ENCODE measurements around the gene KPNB1.

DNA sequence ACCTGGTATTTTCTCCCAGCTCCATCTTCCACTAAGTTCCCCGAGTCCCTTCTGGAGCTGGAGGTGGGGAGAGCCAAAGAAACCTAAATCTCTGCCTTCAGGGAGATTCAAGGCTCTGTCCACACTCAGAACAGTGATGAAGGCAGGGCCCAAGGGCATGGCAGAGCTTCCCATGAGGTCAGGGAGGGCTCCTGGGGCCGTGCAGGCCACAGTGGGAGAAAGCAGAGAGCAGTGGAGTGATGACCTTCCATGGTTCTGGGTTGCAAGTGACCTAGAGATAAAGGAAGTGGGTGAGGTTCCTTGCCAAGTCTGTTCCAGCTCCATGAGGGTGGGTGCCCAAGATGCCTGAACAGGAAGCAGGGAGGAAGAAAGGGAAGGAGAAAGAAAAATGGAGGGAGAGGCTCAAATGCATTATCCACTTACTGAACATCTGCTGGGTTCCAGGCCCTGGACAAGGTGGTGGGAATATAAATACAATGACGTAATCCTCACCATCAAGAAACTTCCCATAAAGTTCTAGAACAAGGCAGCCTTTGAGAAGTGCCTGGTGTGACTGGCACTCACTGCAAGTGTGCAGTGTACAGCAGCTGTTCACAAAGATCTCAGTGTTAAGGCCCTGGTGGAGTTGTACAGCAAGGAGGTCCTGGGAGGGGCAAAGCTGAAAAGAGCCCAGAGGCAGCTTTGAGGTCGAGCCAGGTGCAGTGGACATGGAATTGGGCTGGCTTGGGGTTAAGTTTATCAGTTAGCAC is 57.5 kb downstream of the KPNB1 start:
- no peak for TF ChIP-seq EZH2 (IDR thresholded peaks at IDR 0.05; ENCODE audit: borderline replicate concordance, insufficient read depth, low read length, poor library complexity, severe bottlenecking)
- TF ChIP-seq, protein P1, sequence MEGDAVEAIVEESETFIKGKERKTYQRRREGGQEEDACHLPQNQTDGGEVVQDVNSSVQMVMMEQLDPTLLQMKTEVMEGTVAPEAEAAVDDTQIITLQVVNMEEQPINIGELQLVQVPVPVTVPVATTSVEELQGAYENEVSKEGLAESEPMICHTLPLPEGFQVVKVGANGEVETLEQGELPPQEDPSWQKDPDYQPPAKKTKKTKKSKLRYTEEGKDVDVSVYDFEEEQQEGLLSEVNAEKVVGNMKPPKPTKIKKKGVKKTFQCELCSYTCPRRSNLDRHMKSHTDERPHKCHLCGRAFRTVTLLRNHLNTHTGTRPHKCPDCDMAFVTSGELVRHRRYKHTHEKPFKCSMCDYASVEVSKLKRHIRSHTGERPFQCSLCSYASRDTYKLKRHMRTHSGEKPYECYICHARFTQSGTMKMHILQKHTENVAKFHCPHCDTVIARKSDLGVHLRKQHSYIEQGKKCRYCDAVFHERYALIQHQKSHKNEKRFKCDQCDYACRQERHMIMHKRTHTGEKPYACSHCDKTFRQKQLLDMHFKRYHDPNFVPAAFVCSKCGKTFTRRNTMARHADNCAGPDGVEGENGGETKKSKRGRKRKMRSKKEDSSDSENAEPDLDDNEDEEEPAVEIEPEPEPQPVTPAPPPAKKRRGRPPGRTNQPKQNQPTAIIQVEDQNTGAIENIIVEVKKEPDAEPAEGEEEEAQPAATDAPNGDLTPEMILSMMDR (IDR thresholded peaks at IDR 0.05; ENCODE audit: poor library complexity, severe bottlenecking), result no peak
- no peak for TF ChIP-seq POLR2AphosphoS5 (IDR thresholded peaks at IDR 0.05)
- no peak for TF ChIP-seq TAF1 (IDR thresholded peaks at IDR 0.05; ENCODE audit: low read depth)
- TF ChIP-seq EP300 (conservative IDR thresholded peaks at IDR 0.05; ENCODE audit: poor library complexity, severe bottlenecking), result no peak
- TF ChIP-seq RAD21 (conservative IDR thresholded peaks at IDR 0.05), result no peak
- no peak for TF ChIP-seq SMC3 (conservative IDR thresholded peaks at IDR 0.05; ENCODE audit: poor library complexity)
- TF ChIP-seq, protein P2, sequence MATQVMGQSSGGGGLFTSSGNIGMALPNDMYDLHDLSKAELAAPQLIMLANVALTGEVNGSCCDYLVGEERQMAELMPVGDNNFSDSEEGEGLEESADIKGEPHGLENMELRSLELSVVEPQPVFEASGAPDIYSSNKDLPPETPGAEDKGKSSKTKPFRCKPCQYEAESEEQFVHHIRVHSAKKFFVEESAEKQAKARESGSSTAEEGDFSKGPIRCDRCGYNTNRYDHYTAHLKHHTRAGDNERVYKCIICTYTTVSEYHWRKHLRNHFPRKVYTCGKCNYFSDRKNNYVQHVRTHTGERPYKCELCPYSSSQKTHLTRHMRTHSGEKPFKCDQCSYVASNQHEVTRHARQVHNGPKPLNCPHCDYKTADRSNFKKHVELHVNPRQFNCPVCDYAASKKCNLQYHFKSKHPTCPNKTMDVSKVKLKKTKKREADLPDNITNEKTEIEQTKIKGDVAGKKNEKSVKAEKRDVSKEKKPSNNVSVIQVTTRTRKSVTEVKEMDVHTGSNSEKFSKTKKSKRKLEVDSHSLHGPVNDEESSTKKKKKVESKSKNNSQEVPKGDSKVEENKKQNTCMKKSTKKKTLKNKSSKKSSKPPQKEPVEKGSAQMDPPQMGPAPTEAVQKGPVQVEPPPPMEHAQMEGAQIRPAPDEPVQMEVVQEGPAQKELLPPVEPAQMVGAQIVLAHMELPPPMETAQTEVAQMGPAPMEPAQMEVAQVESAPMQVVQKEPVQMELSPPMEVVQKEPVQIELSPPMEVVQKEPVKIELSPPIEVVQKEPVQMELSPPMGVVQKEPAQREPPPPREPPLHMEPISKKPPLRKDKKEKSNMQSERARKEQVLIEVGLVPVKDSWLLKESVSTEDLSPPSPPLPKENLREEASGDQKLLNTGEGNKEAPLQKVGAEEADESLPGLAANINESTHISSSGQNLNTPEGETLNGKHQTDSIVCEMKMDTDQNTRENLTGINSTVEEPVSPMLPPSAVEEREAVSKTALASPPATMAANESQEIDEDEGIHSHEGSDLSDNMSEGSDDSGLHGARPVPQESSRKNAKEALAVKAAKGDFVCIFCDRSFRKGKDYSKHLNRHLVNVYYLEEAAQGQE (IDR thresholded peaks at IDR 0.05; ENCODE audit: borderline replicate concordance), result no peak
